Stimulated activated CD8-positive, alpha-beta memory T cell treated with anti-CD3 and anti-CD28 coated beads, Interleukin-12 subunit alpha, Interleukin-12 subunit beta, amount 100 ng/mL, for 1 hour (primary cell): ENCODE data around the gene SAP130.

Experiments used
- DNase-seq: peaks from one replicate; pipeline ENCODE4 v3.0.0-alpha.2; 2020; ENCODE audit warnings: low read depth

Gene SAP130

GRCh38 chr2:127893494-127893893 lies 134.4 kb downstream of the SAP130 start:
- DNase-seq, result no peak

GRCh38 chr2:127893033-127893432 lies 134.8 kb downstream of the SAP130 start:
- DNase-seq, result no peak

GRCh38 chr2:127891811-127892210 lies 136.0 kb downstream of the SAP130 start:
- DNase-seq, result no peak
